ENCODE results near the gene C19orf73. TPM values are rescaled to one million over a fixed set of nuclear protein-coding genes. Genes with fewer than 3 reads are reported as not detected.
"Not testable (repeated sequence)": the region's sequence is repeated elsewhere in the genome, so short reads cannot be mapped to it uniquely, and the experiment has no call there.

The C19orf73 gene
- total RNA-seq, 2 donors from 2014 or later = 2.2 to 11.1 TPM

DNA sequence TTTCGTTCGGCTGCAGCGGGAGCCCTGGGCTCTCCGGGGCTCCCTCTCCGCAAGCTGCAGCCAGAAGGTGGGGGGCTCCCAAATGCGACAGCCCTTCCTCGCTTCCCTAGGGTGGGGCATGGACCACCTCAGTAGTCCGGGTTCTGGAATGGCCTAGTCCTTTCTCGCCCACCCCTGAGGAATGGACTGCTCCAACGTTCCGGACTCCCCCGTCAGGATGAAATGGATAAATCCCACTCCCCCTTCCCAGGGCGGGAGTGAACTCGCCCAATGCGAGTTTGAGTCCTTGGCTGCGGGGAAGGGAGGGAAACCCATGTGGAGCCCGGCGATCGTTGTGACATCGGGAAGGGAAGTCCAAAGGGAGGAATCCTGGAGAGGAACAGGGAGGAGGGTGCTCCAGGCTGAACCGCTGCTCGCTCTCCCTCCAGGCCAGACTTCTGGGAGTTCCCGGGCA, 30.7 kb upstream of the C19orf73 start:
- Histone ChIP-seq H3K4me3 (peak overlapping the region; percentile 73 to 77), H3K27ac (peak overlapping the region; percentile 90 to 97), H3K27me3 (replicated peaks; ENCODE audit: insufficient read depth) (no peaks in the 10 kb centered on the region), H3K36me3 (no peaks in the 10 kb centered on the region), H3K4me1 (replicated peaks) (peaks cover 13% of the 10 kb centered on the region), H3K9me3 (no peaks in the 10 kb centered on the region)
- WGBS = 0% methylated on average over 23 of the region's 23 CpGs
- intact Hi-C loops (cut with DNase I) = loop anchor here (5.0 kb wide), 3 partner anchors 32 to 52 kb away; partner anchors contain the start of genes C19orf73 and PPFIA3
- no peak for TF ChIP-seq POLR2AphosphoS5 (IDR thresholded peaks at IDR 0.05)
- TF ChIP-seq POLR2A (IDR thresholded peaks at IDR 0.05) = no peak
- TF ChIP-seq, protein P1, sequence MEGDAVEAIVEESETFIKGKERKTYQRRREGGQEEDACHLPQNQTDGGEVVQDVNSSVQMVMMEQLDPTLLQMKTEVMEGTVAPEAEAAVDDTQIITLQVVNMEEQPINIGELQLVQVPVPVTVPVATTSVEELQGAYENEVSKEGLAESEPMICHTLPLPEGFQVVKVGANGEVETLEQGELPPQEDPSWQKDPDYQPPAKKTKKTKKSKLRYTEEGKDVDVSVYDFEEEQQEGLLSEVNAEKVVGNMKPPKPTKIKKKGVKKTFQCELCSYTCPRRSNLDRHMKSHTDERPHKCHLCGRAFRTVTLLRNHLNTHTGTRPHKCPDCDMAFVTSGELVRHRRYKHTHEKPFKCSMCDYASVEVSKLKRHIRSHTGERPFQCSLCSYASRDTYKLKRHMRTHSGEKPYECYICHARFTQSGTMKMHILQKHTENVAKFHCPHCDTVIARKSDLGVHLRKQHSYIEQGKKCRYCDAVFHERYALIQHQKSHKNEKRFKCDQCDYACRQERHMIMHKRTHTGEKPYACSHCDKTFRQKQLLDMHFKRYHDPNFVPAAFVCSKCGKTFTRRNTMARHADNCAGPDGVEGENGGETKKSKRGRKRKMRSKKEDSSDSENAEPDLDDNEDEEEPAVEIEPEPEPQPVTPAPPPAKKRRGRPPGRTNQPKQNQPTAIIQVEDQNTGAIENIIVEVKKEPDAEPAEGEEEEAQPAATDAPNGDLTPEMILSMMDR (IDR thresholded peaks at IDR 0.05) = no peak
- DNase-seq (ENCODE audit: low spot score) = peak; percentile 43

DNA sequence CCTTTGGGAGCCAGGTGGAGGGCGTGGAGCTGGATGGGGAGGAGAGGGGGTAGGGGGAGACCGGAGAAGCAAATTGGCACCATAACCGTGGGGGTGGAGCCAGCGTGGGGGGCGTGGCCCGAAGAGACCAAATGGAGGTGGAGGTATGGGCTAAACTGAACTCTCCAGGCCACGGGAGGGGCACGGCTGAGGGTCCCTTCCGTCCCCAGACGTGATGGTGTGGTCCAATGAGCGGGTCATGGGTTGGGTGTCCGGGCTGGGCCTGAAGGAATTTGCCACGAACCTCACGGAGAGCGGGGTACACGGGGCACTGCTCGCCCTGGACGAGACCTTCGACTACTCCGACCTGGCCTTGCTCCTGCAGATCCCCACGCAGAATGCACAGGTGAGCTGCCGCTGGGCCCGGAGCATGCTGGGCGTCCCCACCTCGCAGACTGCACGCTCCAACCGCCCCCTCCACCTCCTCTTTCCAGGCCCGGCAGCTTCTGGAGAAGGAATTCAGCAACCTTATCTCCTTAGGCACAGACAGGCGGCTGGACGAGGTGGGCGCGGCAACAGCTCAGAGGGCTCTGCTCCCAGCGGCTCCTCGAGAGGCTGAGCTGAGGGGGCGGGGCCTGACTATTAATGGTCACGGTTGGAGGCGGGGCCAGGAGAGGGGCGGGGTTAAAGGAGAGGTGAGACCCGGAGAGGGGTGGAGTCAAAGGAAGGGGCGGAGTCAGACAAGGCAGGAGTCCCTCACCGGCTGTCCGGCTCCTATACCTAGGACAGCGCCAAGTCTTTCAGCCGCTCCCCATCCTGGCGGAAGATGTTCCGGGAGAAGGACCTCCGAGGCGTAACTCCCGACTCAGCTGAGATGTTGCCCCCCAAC, 30.1 kb upstream of the C19orf73 start:
- 1% methylated on average over 49 of the region's 49 CpGs for WGBS
- peak; percentile 99 for DNase-seq (ENCODE audit: low spot score)
- Histone ChIP-seq H3K4me3 (peak overlapping the region; percentile 73 to 77), H3K27ac (peak overlapping the region; percentile 90 to 97), H3K9me3 (no peaks in the 10 kb centered on the region), H3K4me1 (replicated peaks) (peaks cover 13% of the 10 kb centered on the region), H3K36me3 (no peaks in the 10 kb centered on the region), H3K27me3 (replicated peaks; ENCODE audit: insufficient read depth) (no peaks in the 10 kb centered on the region)
- TF ChIP-seq POLR2AphosphoS5 (IDR thresholded peaks at IDR 0.05) (peak; percentile 96), POLR2A (IDR thresholded peaks at IDR 0.05) (peak; percentile 96)
- TF ChIP-seq, protein P1 (IDR thresholded peaks at IDR 0.05) = peak in 1 of 4 experiments; percentile 29
- intact Hi-C loops (cut with DNase I) = loop anchor here (5.0 kb wide), 2 partner anchors 48 to 52 kb away; no protein-coding TSS in a partner anchor

DNA sequence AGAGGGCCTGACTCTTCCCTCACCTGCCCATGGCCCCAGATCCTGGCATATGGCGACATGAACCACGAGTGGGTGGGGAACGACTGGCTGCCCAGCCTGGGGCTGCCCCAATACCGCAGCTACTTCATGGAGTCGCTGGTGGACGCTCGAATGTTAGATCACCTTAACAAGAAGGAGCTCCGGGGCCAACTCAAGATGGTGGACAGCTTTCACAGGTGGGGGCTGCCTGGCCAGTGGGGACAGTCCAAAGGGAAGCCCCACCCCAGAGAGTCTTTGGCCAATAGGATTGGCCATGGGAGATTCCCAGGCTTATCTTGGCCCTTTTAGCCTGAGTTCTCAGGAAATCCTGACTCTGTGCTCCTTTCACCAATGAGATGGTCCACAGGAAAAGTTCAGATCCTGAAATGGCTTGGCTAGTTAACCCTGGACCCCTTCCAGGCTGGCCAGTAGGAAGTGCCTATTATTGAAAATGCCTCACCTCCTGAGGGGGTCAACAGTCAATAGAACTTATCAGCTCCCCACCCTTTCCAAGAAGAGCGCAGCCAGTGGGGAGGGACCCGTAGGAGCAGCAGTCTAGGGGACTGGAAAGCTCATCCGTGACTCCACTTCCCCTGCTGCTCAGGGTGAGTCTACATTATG, 29.2 kb upstream of the C19orf73 start:
- 71% methylated on average over 11 of the region's 11 CpGs for WGBS
- Histone ChIP-seq H3K36me3 (no peaks in the 10 kb centered on the region), H3K27ac (peak overlapping the region; percentile 90 to 97), H3K4me1 (replicated peaks) (peaks cover 13% of the 10 kb centered on the region), H3K9me3 (no peaks in the 10 kb centered on the region), H3K4me3 (peak overlapping the region; percentile 73 to 77), H3K27me3 (replicated peaks; ENCODE audit: insufficient read depth) (no peaks in the 10 kb centered on the region)
- no peak for DNase-seq (ENCODE audit: low spot score)
- TF ChIP-seq POLR2A (IDR thresholded peaks at IDR 0.05) = no peak
- TF ChIP-seq POLR2AphosphoS5 (IDR thresholded peaks at IDR 0.05) = no peak
- TF ChIP-seq, protein P1 (IDR thresholded peaks at IDR 0.05) = no peak
- intact Hi-C loops (cut with DNase I) = loop anchor here (5.0 kb wide), 2 partner anchors 49 to 51 kb away; no protein-coding TSS in a partner anchor

DNA sequence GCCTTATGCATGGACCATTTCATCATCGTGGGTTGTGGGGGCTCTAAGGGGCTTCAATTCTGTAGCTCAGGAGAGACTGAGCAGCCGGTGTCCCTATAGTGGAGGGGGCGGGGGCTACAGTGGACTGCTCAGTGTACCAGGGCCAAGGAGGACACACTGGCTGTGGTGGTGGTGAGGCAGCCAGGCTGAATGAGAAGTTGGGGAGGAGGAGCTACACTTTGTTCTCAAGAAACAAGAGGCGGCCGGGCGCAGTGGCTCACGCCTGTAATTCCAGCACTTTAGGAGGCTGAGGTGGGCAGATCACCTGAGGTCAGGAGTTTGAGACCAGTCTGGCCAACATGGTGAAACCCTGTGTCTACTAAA, 27.4 kb upstream of the C19orf73 start:
- intact Hi-C loops (cut with DNase I) = loop anchor here (5.0 kb wide), 2 partner anchors 49 to 51 kb away; no protein-coding TSS in a partner anchor
- not testable (repeated sequence) for H3K36me3 ChIP-seq; H3K9me3 ChIP-seq; H3K27me3 ChIP-seq (replicated peaks; ENCODE audit: insufficient read depth); H3K4me3 ChIP-seq; DNase-seq (ENCODE audit: low spot score)
- Histone ChIP-seq H3K4me1 (replicated peaks) (peaks cover 13% of the 10 kb centered on the region), H3K27ac (peak overlapping the region; percentile 26 to 33)
- WGBS = 28% methylated on average over 7 of the region's 7 CpGs

Measured in prostate gland (tissue), 2 donors.